Psoas muscle (tissue), 8 donors: ENCODE data around the gene MKRN2OS. TPM values are rescaled to one million over a fixed set of nuclear protein-coding genes. Genes with fewer than 3 reads are reported as not detected.
"Not testable (repeated sequence)": the region's sequence is repeated elsewhere in the genome, so short reads cannot be mapped to it uniquely, and the experiment has no call there.

Experiments
- ATAC-seq, 4 donors: fragments of 200-7000 bp; cut with Tn5 transposase; one replicate each; pipeline ENCODE4 v1.9.1; 2020; ENCODE audit warnings: moderate library complexity in 3 of 4, mild to moderate bottlenecking in 2 of 4
- DNase-seq, 2 donors: peaks; one replicate each; pipeline ENCODE4 v3.0.0-alpha.2; 2020
- H3K27ac ChIP-seq: fragments of 200-600 bp; one replicate; pipeline ENCODE4 v1.8.0; 2022
- H3K27me3 ChIP-seq, 3 donors: fragments of 200-600 bp in 1 of 3; one replicate each; pipeline versions ENCODE4 v1.6.1 to v1.8.0; 2013 to 2022; ENCODE audit warnings: low read length in 2 of 3, mild to moderate bottlenecking in 2 of 3, moderate library complexity in 1 of 3; ENCODE audit not compliant: insufficient read depth in 3 of 3
- H3K36me3 ChIP-seq, 2 donors: fragments of 200-600 bp in 1 of 2; one replicate each; pipeline versions ENCODE4 v1.6.1 to v1.8.0; 2013 to 2022; ENCODE audit warnings: low read depth in 1 of 2, mild to moderate bottlenecking in 1 of 2, moderate library complexity in 1 of 2; ENCODE audit not compliant: insufficient read depth in 1 of 2
- H3K4me1 ChIP-seq: fragments of 200-600 bp; one replicate; pipeline ENCODE4 v1.8.0; 2022
- H3K4me3 ChIP-seq: fragments of 200-600 bp; one replicate; pipeline ENCODE4 v1.8.0; 2022; ENCODE audit warnings: mild to moderate bottlenecking
- H3K9me3 ChIP-seq: fragments of 200-600 bp; one replicate; pipeline ENCODE4 v1.8.0; 2022
- WGBS, 3 donors: extraction: QIAGEN DNeasy Blood & Tissue Kit; methylation state at CpG; one replicate each; pipeline versions ENCODE4 v1.1.6 to v1.1.7; 2013; 5-methylcytosine and 5-hydroxymethylcytosine counted together
- intact Hi-C, 2 donors: fragments of 100-400 bp; cut with DNase I; formaldehyde crosslinking; loops; one replicate each; pipeline versions ENCODE4 v1.11.0 to v1.14.2; 2022
- polyA plus RNA-seq, 3 donors: library from polyadenylated mRNA; stranded (reverse); fragments of 200-250 nt; gene quantifications; one replicate each; pipeline ENCODE4 v1.2.3, GENCODE V29; 2013
- total RNA-seq, 4 donors: library from RNA; stranded (reverse); fragmentation: NEBNext Ultra II Directional in 2 of 4; extraction: Animal tissue kit (Norgen Biotek cat#: 25700) in 2 of 4; gene quantifications; one replicate each; pipeline versions ENCODE4 v1.2.1 to v1.2.4, GENCODE V29; 2021 to 2023
- TF ChIP-seq, protein P1 (sequence below): fragments of 200-600 bp; IDR thresholded peaks from one replicate; pipeline ENCODE4 v1.8.0; 2022; ENCODE audit warnings: antibody characterized with exemption
- donor health status: healthy with polysubstance abuse.
- donor health status: DM: no; HTN: no; CAD: no; lungs with moderate emphysema.
- donor health status: Bipolar disorder and iron deficiency.
- donor health status: healthy.
- donor health status: DM: yes; HTN: yes; CAD: no.
- donor health status: DM: no; HTN: no; CAD: no.
- donor health status: DM: no; HTN: no; CAD: no.
- donor health status: DM: yes; HTN: yes; CAD: no.

Gene MKRN2OS
- total and polyA plus RNA-seq, 7 donors = 0.16 to 1.5 (median 0.48) TPM; not detected in 2

DNA sequence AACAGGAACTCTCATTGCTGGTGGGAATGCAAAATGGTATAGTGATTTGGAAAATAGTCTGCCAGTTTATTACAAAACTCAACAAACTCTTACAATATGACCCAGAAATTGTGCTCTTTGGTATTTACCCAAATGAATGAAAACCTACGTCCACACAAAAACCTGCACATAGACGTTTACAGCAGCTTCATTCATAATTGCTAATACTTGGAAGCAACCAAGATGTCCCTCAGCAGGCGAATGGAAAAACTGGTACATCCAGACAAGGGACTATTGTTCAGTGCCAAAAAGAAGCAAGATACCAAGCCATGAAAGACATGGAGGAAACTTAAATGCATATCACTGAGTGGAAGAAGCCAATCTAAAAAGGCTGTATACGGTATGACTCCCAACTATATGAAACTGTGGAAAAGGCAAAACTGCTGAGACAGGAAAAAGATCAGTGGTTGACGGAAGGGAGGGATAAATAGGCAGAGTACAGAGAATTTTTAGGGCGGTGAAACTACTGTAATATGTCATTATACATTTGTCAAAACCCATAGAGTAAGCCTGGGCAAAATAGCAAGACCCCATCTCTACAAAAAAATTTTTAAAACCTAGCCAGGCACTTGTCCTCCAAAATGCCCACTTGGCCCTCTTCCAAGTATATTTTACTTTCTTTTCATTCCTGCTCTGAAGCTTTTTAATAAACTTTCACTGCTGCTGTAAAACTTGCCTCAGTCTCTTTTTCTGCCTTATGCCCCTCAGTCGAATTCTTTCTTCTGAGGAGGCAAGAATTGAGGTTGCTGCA lies 4.9 kb upstream of the MKRN2OS start:
- Histone ChIP-seq H3K27me3 (peaks cover 0 to 16% (median 5%) of the 10 kb centered on the region in 3 donors), H3K27ac (no peak overlapping the region), H3K36me3 (no peaks in the 10 kb centered on the region), H3K4me1 (peaks cover 7% of the 10 kb centered on the region), H3K9me3 (no peaks in the 10 kb centered on the region), H3K4me3 (no peak overlapping the region)
- intact Hi-C loops = no loop called here
- TF ChIP-seq, protein P1, sequence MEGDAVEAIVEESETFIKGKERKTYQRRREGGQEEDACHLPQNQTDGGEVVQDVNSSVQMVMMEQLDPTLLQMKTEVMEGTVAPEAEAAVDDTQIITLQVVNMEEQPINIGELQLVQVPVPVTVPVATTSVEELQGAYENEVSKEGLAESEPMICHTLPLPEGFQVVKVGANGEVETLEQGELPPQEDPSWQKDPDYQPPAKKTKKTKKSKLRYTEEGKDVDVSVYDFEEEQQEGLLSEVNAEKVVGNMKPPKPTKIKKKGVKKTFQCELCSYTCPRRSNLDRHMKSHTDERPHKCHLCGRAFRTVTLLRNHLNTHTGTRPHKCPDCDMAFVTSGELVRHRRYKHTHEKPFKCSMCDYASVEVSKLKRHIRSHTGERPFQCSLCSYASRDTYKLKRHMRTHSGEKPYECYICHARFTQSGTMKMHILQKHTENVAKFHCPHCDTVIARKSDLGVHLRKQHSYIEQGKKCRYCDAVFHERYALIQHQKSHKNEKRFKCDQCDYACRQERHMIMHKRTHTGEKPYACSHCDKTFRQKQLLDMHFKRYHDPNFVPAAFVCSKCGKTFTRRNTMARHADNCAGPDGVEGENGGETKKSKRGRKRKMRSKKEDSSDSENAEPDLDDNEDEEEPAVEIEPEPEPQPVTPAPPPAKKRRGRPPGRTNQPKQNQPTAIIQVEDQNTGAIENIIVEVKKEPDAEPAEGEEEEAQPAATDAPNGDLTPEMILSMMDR = no peak
- DNase-seq = no peak
- ATAC-seq = no peak
- 62 to 73% (median 71%) methylated on average over 7 of the region's 7 CpGs for WGBS, 3 donors

GRCh38 chr3:12544652-12545472 lies 437 bp downstream of the MKRN2OS start:
- no peaks in the 10 kb centered on the region for H3K27me3 ChIP-seq
- no peak overlapping the region for H3K27ac ChIP-seq
- H3K9me3 ChIP-seq = no peaks in the 10 kb centered on the region
- H3K36me3 ChIP-seq = peaks cover 2 to 15% of the 10 kb centered on the region in 2 donors
- 56 to 62% (median 57%) methylated on average over 11 of the region's 11 CpGs for WGBS, 3 donors
- DNase-seq = no peak
- TF ChIP-seq, protein P1 = no peak
- no peaks in the 10 kb centered on the region for H3K4me1 ChIP-seq
- no peak overlapping the region for H3K4me3 ChIP-seq
- intact Hi-C loops = no loop called here
- no peak for ATAC-seq

- peaks cover 2 to 22% of the 10 kb centered on the region in 2 donors for H3K36me3 ChIP-seq
- WGBS, 3 donors = 86 to 91% (median 87%) methylated on average over 12 of the region's 12 CpGs
- H3K4me3 ChIP-seq, intact Hi-C loops, ATAC-seq, H3K27ac ChIP-seq, H3K9me3 ChIP-seq, DNase-seq, H3K27me3 ChIP-seq, H3K4me1 ChIP-seq: not testable (repeated sequence)
Measured at GRCh38 chr3:12543497-12543896, 1.8 kb downstream of the MKRN2OS start.

- DNase-seq (no peak), ATAC-seq (peak in 1 of 4 donors; percentile 42)
- H3K4me1 ChIP-seq = no peaks in the 10 kb centered on the region
- H3K36me3 ChIP-seq = peaks cover 2 to 22% of the 10 kb centered on the region in 2 donors
- H3K27me3 ChIP-seq = no peaks in the 10 kb centered on the region
- TF ChIP-seq, protein P1 = peak; percentile 15
- intact Hi-C loops = no loop called here
- no peaks in the 10 kb centered on the region for H3K9me3 ChIP-seq
- H3K4me3 ChIP-seq = no peak overlapping the region
- 73 to 86% (median 75%) methylated on average over 8 of the region's 8 CpGs for WGBS, 3 donors
- H3K27ac ChIP-seq = no peak overlapping the region
Measured at GRCh38 chr3:12541625-12542024, 3.7 kb downstream of the MKRN2OS start.

DNA sequence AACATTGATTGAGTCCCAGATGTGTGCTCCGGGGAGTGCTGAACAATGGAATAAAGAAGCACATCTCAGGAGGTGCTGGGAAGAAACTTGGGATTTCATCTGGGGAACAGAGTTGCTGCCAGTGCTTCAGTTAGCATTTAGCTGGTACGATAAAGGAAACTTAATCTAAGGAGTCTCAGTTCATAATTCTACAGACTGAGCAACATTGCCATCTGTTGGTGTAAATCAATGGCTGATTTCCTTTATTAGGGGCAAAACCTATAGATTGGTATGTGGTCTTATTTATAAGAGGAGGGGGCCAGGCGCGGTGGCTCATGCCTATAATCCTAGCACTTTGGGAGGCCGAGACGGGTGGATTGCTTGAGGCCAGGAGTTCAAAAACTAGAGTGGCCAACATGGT lies 8.9 kb downstream of the MKRN2OS start:
- ATAC-seq (no peak), DNase-seq (no peak)
- TF ChIP-seq, protein P1 = no peak
- no peaks in the 10 kb centered on the region for H3K4me1 ChIP-seq
- no peak overlapping the region for H3K4me3 ChIP-seq
- 74 to 82% (median 74%) methylated on average over 6 of the region's 6 CpGs for WGBS, 3 donors
- intact Hi-C loops = no loop called here
- H3K27me3 ChIP-seq = no peaks in the 10 kb centered on the region
- H3K27ac ChIP-seq = no peak overlapping the region
- peaks cover 7 to 40% of the 10 kb centered on the region in 2 donors for H3K36me3 ChIP-seq
- H3K9me3 ChIP-seq = no peaks in the 10 kb centered on the region
